Raji (cell line): ENCODE measurements around the gene DAB2.

Experiments
- POLR2A ChIP-seq: IDR thresholded peaks from 2 replicates; pipeline ENCODE4 v1.6.1; 2011; ENCODE audit warnings: low read depth, low read length, control low read depth; ENCODE audit not compliant: insufficient read depth

DAB2 gene

GRCh38 chr5:39453606-39454005 lies 28.8 kb upstream of the DAB2 start:
- no peak for TF ChIP-seq POLR2A

DNA sequence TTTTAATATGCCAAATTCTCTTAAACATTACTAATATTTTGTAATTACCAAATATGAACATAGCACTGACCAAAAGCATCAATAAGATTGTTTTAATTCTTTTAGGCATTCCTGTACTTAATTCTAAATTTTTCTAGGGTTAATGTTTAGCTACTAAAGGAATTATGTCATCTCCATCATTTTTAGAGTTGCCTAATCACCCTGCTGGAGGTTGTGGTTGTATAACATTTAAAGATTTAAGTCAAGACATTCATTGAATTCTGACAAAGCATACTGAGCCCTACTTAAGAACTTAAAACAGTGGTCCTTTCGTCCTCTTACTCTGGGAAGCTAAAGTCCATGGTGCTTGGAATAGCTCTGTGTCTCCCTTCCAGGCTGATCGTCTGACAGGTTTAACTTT lies 28.1 kb upstream of the DAB2 start:
- no peak for TF ChIP-seq POLR2A

- TF ChIP-seq POLR2A: no peak
Observed at GRCh38 chr5:39451276-39451941, 26.6 kb upstream of the DAB2 start.

- TF ChIP-seq POLR2A: no peak
Observed at GRCh38 chr5:39450487-39450886, 25.7 kb upstream of the DAB2 start.

DNA sequence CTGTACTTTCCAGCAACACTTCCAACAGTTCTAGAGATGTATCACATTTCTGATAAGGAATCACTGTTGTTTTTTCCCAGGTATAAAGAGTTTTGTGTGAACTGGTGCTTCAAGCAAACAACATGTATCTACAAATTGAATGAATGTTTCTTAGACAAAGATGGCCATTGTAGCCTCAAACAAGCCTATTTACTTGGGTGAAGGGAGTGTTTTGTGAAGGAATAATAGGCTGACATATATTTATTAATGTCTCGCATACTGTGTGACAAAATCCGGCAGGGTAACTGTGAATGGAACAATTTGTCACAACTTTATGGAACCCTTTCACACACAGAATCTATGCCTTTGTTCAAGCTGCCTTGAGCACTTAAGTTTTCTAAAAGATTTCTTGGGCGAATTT lies 24.8 kb upstream of the DAB2 start:
- no peak for TF ChIP-seq POLR2A

- TF ChIP-seq POLR2A: no peak
Observed at GRCh38 chr5:39448506-39449128, 23.8 kb upstream of the DAB2 start.

DNA sequence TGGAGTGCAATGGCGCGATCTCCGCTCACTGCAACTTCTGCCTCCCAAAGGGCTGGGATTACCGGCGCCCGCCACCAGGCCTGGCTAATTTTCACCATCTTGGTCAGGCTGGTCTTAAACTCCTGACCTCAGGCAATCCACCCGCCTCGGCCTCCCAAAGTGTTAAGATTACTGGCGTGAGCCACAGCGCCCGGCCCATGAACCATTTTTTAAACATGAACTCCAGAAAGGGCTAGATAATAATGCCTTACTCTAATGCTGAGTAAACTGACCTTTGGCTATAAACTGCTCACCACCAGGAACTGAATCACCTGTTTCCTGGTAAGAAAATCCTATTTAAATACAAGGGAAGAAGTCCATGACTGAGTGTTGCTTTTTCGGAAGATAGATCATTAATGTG lies 23.2 kb upstream of the DAB2 start:
- no peak for TF ChIP-seq POLR2A

- no peak for TF ChIP-seq POLR2A
Observed at GRCh38 chr5:39447059-39447458, 22.3 kb upstream of the DAB2 start.

DNA sequence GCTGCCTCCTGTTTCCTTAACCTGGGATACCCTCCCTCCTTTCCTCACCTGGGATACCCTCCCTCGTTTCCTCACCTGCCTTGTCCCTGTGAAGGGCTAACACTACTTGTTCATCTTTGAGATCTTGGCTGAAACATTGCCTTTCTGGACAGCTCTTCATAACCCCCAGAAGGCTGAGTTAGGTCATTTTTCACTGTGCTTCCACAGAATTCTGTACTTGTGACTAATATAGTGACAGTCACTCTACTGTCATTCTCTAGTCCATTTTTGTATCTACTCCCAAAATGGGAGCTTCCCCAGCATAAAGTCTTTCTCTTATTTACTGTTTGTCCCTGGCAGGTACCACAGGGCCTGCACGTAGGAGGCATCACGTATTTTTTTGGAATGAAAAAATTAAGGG lies 21.5 kb upstream of the DAB2 start:
- TF ChIP-seq POLR2A: no peak

GRCh38 chr5:39443911-39444310 lies 19.1 kb upstream of the DAB2 start:
- no peak for TF ChIP-seq POLR2A

- TF ChIP-seq POLR2A: no peak
Observed at GRCh38 chr5:39442991-39443390, 18.2 kb upstream of the DAB2 start.

- TF ChIP-seq POLR2A: no peak
Observed at GRCh38 chr5:39441838-39442237, 17.1 kb upstream of the DAB2 start.

DNA sequence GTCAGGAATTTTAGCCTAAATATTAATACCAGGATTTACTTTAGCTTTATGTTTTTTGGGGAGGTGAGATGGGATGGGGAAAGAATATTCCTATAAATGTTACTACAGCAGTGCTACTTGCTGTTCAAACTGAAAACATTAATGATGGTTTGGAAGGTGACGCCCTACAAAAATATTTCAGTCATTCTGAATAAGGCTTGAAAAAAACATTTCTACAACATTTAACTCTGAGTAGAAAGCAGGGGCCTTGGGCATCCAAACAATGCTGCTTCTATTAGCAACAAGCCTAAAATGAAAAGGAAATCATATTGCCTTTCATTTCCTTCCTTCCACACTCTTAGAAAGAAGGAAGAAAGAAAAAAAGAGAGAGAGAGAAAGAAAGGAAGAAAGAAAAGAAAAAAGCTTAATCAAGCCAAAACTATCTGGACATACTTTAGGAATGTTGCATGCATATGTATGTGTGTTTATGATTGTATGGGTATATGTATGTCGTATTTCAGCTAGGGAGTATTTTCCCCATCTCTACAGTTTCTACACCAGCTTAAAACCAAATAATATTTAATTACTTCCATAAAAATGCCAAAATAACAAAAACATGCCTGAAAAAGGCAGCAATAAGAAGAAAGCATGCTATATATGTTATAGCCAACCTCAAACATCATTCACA lies 16.3 kb upstream of the DAB2 start:
- TF ChIP-seq POLR2A: no peak

DNA sequence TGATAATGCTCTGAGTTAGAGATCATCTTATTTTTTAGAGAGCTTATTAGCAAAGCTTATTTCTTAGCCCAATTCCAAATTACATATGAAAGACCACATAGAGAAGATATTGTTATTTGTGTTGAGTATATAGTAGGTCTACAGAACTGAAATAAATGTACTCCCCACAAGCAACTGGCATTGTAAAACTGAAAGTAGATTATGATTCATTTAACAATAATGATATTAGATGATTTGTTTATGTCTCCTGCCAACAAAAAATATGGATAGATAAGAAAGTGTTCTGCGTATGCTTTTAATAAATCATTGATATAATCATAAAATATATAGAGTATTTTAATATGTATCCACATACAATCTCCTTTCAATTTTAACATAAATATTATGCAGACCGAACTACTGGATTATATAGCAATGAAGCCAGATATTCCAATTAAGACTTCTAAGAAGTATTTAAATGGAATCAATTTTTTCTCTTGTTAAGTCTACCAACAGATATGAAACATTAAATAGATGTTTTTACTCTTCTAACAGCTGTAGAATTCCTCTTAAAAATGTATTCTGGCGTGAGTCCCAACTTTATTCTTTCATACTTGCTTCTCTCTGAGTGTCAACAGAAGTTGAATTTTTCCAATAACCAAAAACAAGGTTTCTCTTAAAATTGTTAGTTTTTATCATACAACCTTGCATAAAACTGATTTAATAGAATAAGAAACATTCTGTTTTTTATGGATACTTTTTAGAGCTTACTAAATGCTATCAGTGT lies 15.6 kb upstream of the DAB2 start:
- TF ChIP-seq POLR2A: no peak

DNA sequence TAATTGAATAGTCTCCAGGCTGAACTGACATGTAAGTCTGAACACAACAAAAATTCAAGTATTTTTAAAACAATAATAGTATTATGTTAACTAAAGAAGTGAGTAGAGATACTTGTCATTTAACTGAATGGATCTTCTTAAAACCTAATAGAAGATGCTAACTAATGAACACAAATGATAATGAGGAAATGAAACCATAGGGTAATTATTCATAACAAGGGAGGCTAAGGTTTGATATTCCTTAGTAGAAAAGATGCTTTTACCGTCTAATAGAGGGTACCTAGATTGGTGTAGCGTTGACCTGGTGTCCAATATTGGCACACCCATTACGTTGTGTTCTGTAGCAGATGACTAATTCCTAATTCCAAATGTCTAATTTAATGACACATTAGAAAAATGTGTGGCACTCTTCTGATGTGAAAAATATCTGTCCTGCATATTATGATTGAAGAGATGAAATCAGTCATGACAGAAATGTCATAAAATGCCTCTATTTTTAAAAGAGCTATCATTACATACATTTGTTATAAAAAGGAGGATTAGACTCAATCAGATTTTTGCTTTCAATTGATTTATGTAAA lies 14.9 kb upstream of the DAB2 start:
- TF ChIP-seq POLR2A: no peak
